ENCODE measurements around the gene BACH1.

The BACH1 gene

GRCh38 chr21:29313662-29314408, 15.1 kb downstream of the BACH1 start:
- DNase-seq (ENCODE audit: low read depth), result no peak
- TF ChIP-seq CTCF (IDR thresholded peaks at IDR 0.05; ENCODE audit: insufficient read depth, low read depth, low read length, missing control alignments), result no peak
- H3K4me3 ChIP-seq (ENCODE audit: low read length), result no peak overlapping the region

GRCh38 chr21:29315131-29315749, 16.5 kb downstream of the BACH1 start:
- TF ChIP-seq CTCF (IDR thresholded peaks at IDR 0.05; ENCODE audit: insufficient read depth, low read depth, low read length, missing control alignments), result no peak
- no peak overlapping the region for H3K4me3 ChIP-seq (ENCODE audit: low read length)
- no peak for DNase-seq (ENCODE audit: low read depth)

GRCh38 chr21:29316029-29316742, 17.5 kb downstream of the BACH1 start:
- TF ChIP-seq CTCF (IDR thresholded peaks at IDR 0.05; ENCODE audit: insufficient read depth, low read depth, low read length, missing control alignments), result no peak
- no peak for DNase-seq (ENCODE audit: low read depth)
- H3K4me3 ChIP-seq (ENCODE audit: low read length), result no peak overlapping the region

GRCh38 chr21:29316806-29317205, 18.1 kb downstream of the BACH1 start:
- no peak for DNase-seq (ENCODE audit: low read depth)
- no peak overlapping the region for H3K4me3 ChIP-seq (ENCODE audit: low read length)
- TF ChIP-seq CTCF (IDR thresholded peaks at IDR 0.05; ENCODE audit: insufficient read depth, low read depth, low read length, missing control alignments), result no peak

GRCh38 chr21:29318354-29318753, 19.6 kb downstream of the BACH1 start:
- H3K4me3 ChIP-seq (ENCODE audit: low read length), result no peak overlapping the region
- no peak for DNase-seq (ENCODE audit: low read depth)
- no peak for TF ChIP-seq CTCF (IDR thresholded peaks at IDR 0.05; ENCODE audit: insufficient read depth, low read depth, low read length, missing control alignments)

GRCh38 chr21:29320031-29320430, 21.3 kb downstream of the BACH1 start:
- DNase-seq (ENCODE audit: low read depth), result no peak

More at GRCh38 chr21:29320031-29320430, 21.3 kb downstream of the BACH1 start:
- H3K4me3 ChIP-seq (ENCODE audit: low read length), result no peak overlapping the region
- no peak for TF ChIP-seq CTCF (IDR thresholded peaks at IDR 0.05; ENCODE audit: insufficient read depth, low read depth, low read length, missing control alignments)

Data from epithelial cell of esophagus (primary cell).